Activated naive CD4-positive, alpha-beta T cell (primary cell): Measurements from ENCODE around the gene PLTP.
"Not testable (repeated sequence)": the region's sequence is repeated elsewhere in the genome, so short reads cannot be mapped to it uniquely, and the experiment has no call there.

ENCODE experiments used
- DNase-seq, 4 experiments: peaks; one replicate each; lab custom pipeline; 2025; lab: John Stamatoyannopoulos, UW

The PLTP gene

GRCh38 chr20:45920462-45921336, 8.7 kb upstream of the PLTP start:
- DNase-seq = no peak

GRCh38 chr20:45919542-45920399, 7.8 kb upstream of the PLTP start:
- DNase-seq = no peak

GRCh38 chr20:45918779-45919537, 7.0 kb upstream of the PLTP start:
- no peak for DNase-seq

GRCh38 chr20:45918182-45918737, 6.3 kb upstream of the PLTP start:
- no peak for DNase-seq

GRCh38 chr20:45917790-45918141, 5.8 kb upstream of the PLTP start:
- DNase-seq = no peak

GRCh38 chr20:45913116-45913515, 1.2 kb upstream of the PLTP start:
- DNase-seq = no peak

GRCh38 chr20:45912344-45912682, 358 bp upstream of the PLTP start:
- no peak for DNase-seq

- peak; percentile 50 to 74 (median 70) for DNase-seq
Observed at GRCh38 chr20:45910670-45911485, 1.1 kb downstream of the PLTP start.

GRCh38 chr20:45909817-45910669, 1.9 kb downstream of the PLTP start:
- DNase-seq = no peak

GRCh38 chr20:45909336-45909808, 2.6 kb downstream of the PLTP start:
- DNase-seq = no peak

- no peak for DNase-seq
Observed at GRCh38 chr20:45908084-45908483, 3.9 kb downstream of the PLTP start.

- DNase-seq = no peak
Observed at GRCh38 chr20:45907219-45907948, 4.6 kb downstream of the PLTP start.

- DNase-seq = no peak
Observed at GRCh38 chr20:45905505-45906079, 6.4 kb downstream of the PLTP start.

- no peak for DNase-seq
Observed at GRCh38 chr20:45904583-45905504, 7.1 kb downstream of the PLTP start.

GRCh38 chr20:45902199-45902701, 9.7 kb downstream of the PLTP start:
- DNase-seq = no peak

- DNase-seq = not testable (repeated sequence)
Observed at GRCh38 chr20:45901332-45901731, 10.6 kb downstream of the PLTP start.

- DNase-seq = no peak
Observed at GRCh38 chr20:45899046-45899835, 12.7 kb downstream of the PLTP start.
